GM21390 (cell line): ENCODE data around the gene AAR2.
A peak's percentile ranks its signal among the peaks of the same experiment; 100 is the strongest.

Experiments
- ATAC-seq: cut with Tn5 transposase; IDR thresholded peaks from one replicate; pipeline ENCODE4 v1.9.1; 2021; ENCODE audit not compliant: unreplicated experiment

The AAR2 gene

GRCh38 chr20:36235892-36236785 is at the start of gene AAR2:
Gene AAR2, plus strand, starts transcription at chr20:36236478. Its CDS starts 3,391 bp downstream, at chr20:36239869.
- ATAC-seq, result peak; percentile 66

DNA sequence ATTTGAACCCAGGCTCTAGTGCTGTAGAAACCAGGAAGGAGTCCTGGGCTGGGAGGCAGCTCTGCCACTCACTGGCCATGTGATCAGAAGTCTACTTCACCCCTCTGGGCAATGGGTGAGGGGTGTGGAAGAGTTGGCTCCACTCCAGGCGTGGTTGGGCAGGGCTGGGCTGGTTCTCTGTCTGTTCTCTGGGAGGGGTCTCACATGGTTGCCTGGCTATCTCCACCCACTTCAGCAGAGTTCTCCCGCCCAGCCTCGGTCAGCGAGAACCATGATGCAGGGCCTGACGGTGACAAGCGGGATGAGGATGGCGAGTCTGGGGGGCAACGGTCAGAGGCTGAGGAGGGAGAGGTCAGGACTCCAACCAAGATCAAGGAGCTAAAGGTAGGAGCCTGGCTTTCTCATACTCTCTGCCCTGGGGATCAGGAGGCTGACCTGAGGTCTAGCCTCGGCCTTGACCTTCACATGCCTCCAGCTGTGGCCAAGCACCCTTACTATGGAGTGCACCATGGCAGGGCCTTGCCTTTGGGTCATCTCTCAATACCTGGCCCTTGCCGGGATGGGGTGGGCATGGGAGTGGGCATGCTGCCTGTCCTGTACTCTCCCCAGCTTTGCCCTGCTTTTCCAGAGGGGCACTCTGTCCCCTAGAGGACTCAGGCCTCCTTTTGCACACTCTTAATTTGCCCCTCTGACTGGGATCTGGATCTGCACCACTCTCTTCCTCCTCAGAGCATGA is 42.1 kb upstream of the AAR2 start:
- ATAC-seq, result no peak

- no peak for ATAC-seq
These were observed 39.6 kb upstream of the AAR2 start for GRCh38 chr20:36196676-36197075.

DNA sequence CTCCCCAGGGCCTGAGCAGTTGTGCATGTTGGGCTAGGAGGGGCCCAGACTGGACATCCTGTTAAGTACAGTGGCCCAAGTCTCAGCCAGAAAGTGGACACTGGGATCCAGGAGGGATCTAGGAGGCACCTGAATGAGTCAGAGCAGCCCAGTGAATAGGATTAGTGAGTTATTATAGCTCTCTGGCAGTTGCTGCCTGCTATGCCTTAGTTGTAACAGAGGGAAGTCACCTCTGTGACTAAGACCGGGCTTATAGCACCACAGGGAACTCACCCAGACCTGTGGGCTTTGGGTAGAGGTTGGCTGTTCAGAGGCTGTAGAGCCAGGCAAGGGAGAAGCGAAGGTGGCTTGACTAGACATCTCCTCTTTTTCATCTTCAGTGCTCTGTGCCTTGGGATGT is 39.0 kb upstream of the AAR2 start:
- ATAC-seq, result no peak

DNA sequence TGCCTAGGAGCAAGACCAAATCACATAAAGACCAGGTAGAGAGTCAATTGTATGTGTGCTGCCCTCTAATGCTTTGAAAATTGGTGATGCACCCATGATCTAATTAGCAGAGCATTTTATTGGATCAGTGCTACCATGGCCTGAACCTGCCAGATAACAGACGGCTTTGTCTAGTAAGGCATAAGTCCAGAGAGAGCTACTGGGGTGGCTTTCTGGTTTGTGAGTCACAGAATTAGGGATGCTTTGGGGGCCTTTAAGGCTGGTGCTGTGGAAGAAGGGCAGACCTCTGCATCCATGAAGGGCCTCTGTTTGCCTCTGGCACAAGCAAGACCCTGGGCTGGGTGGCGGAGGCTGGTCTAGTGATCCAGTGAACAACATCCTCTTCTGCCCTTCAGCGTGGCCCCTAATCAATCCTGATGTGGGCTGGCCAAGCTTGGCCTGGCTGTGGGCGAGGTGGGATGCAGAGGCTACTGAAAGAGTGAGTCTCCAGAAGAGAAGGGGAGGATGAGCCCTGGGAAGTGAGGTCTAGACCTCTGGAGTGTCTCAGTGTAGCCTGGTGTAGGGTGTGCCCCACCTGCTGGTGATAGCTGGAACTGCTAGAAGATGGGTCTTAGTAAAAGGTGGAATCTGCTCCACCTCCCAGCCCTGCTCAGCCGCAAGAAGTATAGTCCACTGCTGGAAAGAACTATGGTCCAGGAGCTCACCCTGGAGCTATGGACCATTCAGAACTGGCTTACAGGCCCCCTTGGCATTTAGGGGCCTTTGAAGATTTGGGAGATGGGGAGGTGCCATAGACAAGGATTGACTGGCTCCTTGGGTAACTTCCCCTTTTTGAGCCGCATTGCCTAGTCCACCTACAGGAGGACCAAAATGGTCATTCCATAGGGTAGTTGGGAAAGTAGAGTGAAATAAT is 36.7 kb upstream of the AAR2 start:
- ATAC-seq, result no peak

DNA sequence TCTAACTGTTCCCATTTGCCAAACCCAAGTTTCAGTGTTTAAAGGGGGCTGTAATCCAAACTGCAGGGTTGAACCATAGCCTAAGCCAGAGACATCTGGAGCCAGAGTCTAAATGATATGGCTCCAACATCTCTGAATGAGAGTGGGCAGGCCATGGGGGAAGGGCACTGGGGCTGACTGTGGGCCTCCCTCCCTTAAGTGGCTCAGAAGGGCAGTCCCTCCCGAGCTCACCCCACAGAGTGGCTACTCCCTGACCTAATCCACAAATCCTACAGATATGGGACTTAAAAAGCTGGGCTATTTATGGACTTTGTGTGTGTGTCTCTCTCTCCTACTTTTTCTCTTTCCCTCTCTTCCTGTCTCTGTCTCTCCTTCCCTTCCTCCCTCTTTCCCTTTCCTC is 35.8 kb upstream of the AAR2 start:
- no peak for ATAC-seq

DNA sequence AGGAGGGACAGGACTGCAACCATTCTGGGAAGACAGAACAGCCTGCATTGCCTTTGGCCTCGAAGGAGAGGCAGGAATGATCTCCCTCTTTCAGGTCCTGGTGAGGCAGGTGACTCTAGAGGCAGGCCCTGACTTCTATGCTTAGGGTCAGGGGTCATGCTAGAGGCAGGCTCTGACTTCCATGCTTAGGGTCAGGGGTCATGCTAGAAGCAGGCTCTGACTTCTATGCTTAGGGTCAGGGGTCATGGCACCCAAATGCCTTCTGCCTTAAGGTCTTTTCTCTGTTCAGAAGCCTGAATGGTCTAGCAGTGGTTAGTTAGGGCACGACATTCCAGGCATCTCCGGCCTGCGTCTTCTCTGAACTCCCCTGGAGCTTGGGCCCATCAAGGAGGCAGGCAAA is 35.1 kb upstream of the AAR2 start:
- no peak for ATAC-seq

DNA sequence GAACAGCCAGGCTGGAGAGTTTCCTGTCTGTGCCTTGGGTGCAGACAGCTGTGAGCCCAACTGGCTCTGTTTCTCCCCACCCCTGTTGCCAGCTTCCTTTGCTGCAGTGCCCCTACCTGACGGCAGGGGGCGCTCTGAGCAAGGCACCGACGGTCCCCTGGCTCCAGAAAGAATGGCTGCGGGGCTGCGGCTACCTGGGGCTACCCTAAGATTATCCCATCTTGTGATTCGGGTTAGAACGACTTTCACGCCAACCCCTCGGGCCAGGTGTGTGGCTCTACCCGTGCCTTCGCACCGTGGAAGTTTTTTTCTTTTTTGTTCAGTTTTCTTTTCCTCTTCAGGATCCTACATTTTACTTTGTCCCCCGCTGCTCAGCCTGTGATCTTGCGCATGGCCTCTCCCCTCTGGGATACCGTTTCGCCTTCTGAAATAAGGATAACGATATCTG is 33.4 kb upstream of the AAR2 start:
- no peak for ATAC-seq

GRCh38 chr20:36203861-36204260 is 32.4 kb upstream of the AAR2 start:
- no peak for ATAC-seq

- ATAC-seq, result no peak
These were observed 31.3 kb upstream of the AAR2 start for GRCh38 chr20:36205026-36205425.

DNA sequence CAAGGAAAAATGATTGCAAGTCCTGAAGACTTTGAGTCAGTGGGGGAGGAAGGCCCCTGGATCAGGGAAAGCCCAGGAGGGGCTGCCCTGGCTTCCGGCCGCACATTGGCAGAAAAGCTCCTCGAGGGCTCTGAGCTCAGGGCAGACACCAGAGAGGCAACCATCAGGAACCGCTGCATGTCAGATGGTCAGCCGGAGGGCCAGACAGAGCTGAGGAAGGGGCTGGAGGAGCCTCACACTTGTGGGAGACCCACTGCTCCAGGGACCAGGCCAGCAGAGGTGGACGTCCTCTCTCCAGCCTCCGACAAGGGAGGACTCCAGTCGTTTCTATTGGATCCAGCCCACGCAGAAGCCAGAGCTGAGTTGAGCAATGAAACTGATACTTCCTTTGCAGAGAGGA is 30.2 kb upstream of the AAR2 start:
- ATAC-seq, result no peak

- ATAC-seq, result no peak
These were observed 29.6 kb upstream of the AAR2 start for GRCh38 chr20:36206641-36207040.

- no peak for ATAC-seq
These were observed 28.7 kb upstream of the AAR2 start for GRCh38 chr20:36207602-36208001.

DNA sequence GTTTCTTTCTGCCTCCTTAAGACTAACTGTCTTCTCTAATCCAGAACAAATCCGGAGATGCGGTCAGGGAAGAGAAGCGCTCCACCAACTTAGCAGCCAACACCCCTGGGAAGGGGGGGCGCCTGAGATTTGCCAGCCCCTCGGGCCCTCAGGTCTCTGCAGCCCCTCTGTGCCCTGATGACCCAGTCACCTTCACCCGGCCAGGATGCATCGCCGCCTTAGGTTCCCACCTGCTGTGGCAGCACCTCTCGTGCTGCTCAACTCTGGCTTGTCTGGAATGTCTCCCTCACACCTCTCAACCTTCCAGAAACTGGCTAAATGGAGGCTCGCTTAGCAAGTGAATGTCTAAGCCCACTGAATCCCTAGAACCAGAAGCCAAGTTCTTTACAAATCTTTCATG is 28.0 kb upstream of the AAR2 start:
- ATAC-seq, result no peak

DNA sequence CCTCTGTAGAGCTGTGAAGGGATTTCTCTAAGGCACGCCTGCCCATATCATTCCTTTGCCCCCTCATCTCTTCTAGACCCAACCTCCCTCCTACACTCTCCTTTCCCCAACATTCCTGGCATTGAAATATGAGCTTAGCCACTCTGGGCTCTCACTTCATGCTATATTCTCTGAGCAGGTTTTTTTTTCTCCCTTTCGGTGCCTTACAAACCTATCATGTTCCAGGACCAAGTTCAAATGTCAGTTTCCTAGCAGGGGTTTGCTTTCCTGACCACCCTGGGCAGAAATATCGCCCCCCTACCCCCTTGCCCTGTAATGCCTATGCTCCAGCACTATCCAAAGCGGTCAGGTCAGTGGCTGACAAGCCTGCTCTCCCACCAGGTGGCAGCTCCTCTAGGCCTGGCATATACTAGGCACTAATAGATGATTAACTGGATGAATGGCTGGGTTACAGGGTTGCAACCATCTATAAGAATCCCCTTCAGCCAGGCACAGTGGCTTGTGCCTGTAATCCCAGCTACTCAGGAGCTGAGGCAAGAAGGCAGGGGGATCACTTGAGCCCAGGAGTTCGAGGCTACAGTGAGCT is 25.7 kb upstream of the AAR2 start:
- ATAC-seq, result no peak

- ATAC-seq, result no peak
These were observed 22.9 kb upstream of the AAR2 start for GRCh38 chr20:36213362-36213761.

DNA sequence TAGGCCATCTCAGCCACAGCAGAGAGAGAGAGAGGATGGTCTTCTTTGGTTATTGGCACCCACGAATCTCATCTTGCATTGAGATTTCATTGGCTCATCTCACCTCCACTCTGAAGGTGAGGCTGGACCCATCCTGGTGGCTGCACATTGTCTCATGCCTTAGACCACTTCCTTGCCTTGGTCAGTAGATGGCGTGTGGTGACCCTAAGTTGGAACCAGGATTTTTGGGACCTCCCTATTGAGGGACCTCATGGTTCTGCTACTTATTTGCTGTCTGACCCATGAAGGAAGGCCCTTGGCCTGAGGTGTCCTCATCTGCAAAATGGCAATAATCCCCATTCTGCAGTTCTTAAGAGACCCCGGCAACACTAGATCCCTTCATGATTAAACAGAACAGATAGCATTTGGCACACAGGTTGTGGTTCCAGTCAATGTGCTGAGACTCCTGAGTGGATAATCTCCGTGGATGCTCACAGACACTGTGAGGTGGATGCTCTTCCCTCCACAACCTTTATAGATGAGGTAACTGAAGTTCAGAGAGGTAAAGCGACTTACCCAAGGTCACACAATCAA is 21.5 kb upstream of the AAR2 start:
- ATAC-seq, result no peak

- ATAC-seq, result no peak
These were observed 20.5 kb upstream of the AAR2 start for GRCh38 chr20:36215778-36216177.

DNA sequence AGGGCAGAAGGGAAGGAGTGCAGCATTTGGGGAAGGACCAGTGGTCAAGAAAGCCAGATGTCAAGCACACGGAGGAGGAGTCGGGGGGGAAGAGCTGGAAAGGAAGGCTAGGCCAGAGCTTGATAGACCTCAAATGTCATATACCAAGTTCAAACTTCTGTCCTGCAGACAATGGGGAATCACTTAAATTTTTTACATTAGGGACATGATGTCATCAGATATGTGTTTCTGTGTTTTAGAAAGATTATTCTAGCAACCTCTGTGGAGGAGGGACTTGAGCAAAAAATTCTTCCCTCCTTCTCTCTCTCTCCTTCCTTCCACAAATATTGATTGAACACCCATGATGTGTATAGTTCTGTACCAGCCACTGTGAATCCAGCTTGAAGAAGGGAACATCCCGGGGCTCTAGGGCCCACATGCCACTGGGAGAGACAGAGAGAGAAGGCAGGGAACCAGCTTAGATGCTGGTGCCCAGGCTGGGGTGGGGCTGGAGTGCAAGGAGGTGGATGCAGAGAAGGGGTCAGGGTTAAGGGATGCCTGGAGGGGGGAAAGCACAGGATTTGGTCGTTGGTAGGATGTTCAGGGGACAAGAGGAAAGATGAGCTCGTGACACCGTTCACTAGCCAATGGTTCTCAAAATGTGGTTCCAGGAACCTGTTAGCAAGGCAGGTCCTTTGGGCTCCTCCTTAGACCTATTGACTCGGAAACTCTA is 19.8 kb upstream of the AAR2 start:
- ATAC-seq, result no peak

GRCh38 chr20:36217226-36217625 is 19.1 kb upstream of the AAR2 start:
- ATAC-seq, result no peak
